Suppressor macrophage (primary cell): ENCODE data around the gene MNX1.
A peak's percentile ranks its signal among the peaks of the same experiment; 100 is the strongest.

Experiments used
- DNase-seq, 4 experiments: peaks; one replicate each; pipeline ENCODE4 v3.0.0-alpha.2; 2020 to 2022
- total RNA-seq, 17 experiments: gene quantifications; one replicate each; lab custom pipeline; 2026; ENCODE audit warnings: mixed read lengths in 6 of 17, inconsistent platforms in 3 of 17; lab: John Stamatoyannopoulos, UW

MNX1 gene
- 0 to 0.88 (median 0) reads per million in 17 experiments for total RNA-seq

DNA sequence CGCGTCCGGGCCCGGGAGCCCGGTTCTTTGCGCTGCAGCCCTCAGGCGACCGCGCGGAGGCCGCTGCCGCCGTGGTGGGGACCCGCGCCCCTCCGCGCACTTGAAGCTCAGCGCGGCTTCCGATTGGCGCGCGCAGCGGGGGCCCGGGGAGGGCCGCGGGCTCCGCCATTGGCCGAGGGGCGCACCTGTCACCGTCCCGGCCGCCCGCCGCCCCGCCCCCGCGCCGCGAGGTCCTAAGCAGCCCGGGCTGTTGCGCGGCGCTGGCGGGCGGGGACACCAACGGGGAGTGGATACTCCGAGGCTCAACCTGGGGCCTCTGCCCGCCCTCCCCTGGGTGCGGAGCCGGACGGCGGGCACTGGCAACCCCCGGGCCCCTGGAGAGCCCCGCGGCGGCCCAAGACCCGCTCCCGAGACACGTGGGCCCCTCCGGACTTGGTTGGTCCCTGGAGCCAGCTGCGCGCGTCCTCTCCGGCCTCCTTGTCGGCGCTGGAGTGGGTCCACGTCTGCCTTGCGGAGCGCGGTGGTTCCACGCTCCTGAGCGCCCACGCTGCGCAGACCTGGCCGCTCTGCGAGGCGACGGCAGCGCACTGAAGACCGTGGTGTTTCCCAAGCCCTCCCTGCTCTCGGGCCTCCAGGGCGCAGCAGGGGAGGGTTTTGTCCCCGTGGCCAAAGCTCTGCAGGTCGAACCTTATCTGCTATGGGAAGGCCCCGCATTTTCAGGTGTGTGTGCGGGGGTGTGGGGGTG is at the start of gene MNX1:
MNX1 (minus strand) TSS at position 76 of the 745 bp plus-strand sequence. CDS start 313 bp downstream, outside the sequence.
- DNase-seq = peak in 1 of 4 experiments; percentile 31

DNA sequence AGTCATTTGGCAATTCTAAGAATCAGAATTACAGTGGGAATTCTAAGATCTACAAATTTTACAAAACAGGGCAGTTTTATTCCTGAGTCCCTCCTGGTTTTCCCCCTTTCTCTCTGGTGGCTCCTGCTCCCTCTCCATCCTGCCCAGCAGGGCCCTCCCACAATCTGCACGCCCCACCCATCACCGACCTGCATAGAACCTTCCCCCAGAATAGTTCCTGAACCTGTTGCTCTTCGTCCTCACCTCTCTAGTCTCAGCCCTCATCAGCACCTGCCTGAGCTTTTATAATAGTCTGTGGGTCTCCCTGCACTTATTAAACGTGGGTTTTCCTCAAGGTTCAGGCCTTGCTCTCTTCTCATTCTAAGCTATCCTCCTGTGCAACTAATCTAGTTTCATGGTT is 49.1 kb upstream of the MNX1 start:
- no peak for DNase-seq

DNA sequence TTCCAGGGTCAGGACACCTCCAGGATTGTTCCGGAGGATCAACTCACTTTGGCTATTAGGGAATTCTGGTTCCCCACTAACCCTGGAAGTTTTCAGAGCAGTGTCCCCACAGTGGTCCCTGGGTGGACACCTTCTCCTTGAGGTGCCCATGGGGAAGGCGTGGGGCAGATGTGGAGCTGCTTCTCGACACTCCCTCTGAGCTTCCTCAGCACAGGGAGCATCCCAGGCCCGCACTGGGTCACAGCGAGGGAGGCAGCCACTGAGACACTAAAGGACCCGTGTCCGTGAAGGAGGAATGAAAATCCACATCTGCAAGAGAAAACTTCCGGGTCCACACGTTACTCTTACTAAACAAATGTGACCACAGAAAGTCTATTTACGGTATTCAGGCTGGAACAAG is 48.2 kb upstream of the MNX1 start:
- DNase-seq = no peak

DNA sequence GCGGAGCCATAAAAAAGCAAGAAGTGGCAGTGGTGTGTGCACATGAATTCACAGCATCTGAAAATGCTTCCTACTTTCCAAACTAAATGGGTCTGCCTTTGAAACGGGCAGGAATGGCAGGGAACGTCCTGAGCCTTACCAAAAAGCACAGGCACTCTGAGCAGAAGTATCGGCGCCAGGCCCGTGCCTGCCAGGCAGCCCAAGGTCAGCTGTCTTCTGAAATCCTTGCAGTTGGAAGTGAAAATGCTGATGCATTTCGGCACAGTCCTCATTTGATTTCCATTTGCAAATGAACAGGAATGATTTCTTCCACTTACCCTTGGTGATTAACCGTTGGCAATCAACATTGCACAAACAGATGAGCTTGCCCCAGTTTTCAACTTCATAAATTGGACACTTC is 47.6 kb upstream of the MNX1 start:
- no peak for DNase-seq

DNA sequence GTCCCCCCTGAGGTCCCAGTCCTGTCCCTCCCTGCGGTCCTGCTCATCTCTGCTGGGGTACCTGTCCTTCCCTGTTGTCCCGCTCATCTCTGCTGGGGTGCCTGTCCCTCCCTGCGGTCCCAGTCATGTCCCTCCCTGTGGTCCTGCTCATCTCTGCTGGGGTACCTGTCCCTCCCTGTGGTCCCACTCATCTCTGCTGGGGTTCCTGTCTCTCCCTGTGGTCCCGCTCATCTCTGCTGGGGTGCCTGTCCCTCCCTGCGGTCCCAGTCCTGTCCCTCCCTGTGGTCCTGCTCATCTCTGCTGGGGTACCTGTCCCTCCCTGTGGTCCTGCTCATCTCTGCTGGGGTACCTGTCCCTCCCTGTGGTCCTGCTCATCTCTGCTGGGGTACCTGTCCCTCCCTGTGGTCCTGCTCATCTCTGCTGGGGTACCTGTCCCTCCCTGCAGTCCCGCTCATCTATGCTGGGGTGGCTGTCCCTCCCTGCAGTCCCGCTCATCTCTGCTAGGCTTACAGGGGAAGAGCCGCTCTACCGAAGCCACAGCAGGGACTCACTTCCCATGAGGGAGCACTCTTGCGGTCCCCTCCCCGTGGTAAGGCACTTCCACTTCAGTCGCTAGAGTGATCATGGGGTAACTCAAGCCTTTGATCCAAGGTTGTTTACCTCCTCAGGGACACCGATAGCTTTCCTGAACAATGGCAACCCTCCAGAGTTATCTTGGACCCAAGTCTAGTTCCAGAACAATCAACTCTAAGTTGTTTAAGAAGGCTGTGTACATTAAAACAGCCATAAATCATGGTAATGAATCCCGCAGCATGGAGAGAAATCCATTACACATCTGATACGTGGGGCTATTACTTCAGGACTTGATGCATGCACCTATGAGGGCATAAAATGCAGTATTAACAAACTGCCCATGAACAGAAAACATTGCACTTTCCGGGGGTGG is 46.8 kb upstream of the MNX1 start:
- no peak for DNase-seq

DNA sequence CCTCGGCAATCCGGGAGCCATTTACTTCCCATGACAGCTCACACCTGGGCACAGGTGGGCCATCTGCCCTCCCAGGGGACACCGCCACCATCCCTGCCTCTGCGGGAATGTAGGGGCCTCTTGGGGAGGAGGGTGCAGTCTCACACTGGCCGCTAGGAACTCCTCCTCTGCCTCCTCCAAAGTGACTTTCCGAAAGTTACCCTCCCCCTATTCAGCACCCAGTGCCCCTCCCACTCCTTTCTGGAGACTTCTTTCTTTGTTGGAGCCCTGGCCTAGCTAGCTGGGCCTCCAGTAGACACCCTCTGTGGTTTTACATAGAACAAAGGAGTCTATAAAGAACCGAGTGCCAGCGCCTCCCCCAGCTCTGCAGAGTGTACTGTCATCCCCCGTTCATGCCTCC is 45.8 kb upstream of the MNX1 start:
- no peak for DNase-seq

DNA sequence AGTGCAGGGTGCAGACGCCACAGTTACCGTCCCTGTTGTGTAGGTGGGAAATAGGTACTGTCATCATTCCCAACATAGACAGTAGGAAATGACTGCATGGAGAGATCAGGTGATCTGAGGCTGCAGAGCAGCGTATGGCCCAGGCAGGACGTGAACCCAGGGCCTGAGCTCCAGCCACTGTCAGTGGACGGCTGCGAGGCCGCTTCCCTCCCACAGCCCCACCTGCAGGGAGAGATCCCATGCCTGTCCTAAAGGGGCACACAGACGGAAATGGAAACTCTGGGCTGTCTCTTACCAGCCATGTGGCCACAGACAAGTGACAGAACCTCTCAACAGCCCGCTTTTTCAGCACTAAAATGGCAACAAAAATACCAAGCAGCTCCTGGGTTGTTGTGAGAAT is 44.5 kb upstream of the MNX1 start:
- DNase-seq = no peak

DNA sequence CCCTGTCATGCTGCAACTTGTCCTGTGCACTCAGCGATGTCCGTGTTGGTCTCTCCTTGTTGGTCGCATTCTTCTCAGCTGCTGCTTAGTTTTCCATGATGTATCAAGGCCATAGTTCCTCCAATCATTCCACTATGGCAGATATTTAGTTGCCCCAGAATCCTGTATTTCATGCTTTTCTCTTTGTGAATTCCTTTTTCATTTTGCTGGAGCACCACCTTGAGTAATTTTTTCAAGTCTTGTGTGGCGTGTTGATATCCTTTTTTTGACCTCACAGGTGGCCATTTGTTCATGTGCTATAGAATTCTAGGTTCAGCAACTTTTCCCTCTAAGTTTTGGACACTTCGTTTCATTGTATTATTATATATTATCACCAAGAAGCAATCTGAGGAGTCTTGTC is 42.7 kb upstream of the MNX1 start:
- DNase-seq = no peak

DNA sequence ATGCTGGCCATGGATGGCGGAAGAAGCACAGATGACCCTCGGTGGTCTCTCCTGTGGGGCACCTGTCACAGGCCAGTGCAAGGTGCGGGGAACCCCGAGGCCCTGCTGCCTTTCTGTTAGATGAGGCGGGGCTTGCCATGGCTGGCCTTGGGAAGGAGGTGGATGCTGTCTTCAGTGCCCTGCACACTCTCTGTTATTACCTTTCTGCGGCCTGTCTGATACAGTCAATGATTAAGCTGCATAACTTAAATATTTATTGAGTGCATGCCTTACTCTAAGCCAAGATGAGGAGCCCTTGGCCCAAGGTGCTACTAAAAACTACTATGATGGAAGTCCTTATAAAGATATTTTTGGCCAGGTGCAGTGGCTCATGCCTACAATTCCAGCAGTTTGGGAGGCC is 36.7 kb upstream of the MNX1 start:
- DNase-seq = no peak

DNA sequence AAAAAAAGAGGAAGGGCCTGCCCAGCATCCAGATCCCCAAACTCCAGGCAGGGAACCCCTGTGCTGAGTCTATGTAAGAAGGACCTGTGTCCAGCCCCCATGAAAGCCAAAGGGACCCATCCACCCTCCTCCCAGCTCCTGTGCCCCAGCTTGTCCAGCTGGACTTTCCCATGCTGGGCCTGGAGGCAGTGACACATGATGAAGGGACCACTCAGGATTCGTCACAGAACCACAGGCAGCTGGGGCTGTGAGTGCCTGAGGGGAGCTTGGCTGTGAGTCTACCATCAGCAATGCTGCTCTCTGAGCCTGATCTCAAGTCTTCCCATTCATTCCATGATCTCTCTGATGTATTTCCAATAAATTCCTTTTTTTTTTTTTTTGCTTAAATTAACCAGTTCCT is 36.2 kb upstream of the MNX1 start:
- DNase-seq = no peak

DNA sequence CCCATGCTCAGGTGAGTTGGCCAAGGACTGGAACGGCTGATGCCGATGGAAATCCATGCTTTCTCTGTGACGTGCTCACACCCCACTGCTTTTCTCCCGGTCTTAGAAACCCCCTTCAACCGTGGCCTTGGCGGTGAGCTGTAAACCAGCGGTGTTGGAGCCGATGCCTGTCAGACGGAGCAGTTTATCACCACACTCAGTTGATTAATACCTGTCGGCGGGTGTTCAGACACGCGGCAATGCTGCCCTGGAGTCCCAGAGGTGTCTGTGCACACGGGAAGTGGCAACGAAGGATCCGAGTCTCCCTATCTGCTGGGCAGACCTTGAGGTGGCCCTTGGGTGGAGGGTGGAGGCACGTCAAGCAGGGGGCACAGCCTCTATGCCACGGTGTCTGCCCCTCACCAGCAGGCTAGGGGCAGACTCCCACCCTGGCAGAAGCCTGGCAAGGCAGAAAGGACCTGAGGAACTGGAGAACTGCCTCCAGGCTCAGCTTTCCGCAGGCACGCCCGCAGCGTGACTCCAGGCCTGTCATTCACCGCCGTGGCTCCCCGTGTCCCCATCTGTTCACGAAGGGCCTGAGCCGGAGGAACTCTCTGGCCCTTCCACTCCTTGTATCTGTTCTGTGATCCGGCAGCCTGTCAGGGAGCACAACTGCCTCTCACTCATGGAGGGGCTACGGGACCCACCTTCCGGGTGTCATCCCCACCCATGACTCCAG is 34.6 kb upstream of the MNX1 start:
- no peak for DNase-seq

DNA sequence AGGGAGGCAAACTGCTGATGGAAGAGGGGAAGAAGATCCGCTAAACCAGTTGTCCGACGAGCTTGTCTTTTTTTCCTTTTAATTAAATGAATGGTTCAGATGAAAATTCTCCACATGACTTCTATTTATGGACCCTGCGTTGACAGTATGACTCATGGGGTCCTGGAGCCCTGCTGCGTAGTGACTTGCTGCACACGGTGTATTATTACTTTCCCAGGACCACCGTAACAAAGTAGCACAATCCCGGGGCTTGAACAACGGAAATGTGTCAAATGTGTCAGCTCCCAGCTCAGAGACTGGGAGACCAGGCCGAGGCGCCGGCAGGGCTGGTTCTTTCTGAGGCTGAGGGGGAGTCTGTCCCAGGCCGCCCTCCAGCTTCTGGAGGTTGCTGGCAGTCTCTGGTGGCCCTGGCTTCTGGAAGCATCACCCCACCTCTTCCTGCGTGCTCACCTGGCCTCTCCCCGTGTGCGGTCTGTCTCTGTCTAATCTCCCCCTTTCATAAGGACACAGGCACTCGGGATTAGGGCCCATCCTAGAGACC is 33.8 kb upstream of the MNX1 start:
- DNase-seq = no peak

DNA sequence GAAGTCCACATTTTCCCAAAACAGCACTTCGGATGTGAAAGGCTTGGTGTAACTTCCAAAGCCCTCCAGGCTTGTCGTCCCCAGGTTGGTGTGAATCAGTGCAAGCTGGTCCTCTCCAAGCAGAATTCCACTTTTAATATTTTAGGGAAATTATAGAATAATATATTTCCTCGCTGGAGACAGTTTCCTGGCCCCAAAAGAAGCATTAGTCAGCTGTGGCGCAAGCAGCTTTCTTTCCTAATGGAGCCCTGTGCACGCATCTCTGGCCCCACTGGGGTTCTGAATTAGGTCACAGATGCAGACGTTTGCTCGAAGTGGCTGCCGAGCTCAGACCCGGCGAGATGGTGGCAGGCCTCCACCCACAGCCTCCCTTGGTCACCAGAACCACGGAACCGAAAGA is 33.3 kb upstream of the MNX1 start:
- no peak for DNase-seq

DNA sequence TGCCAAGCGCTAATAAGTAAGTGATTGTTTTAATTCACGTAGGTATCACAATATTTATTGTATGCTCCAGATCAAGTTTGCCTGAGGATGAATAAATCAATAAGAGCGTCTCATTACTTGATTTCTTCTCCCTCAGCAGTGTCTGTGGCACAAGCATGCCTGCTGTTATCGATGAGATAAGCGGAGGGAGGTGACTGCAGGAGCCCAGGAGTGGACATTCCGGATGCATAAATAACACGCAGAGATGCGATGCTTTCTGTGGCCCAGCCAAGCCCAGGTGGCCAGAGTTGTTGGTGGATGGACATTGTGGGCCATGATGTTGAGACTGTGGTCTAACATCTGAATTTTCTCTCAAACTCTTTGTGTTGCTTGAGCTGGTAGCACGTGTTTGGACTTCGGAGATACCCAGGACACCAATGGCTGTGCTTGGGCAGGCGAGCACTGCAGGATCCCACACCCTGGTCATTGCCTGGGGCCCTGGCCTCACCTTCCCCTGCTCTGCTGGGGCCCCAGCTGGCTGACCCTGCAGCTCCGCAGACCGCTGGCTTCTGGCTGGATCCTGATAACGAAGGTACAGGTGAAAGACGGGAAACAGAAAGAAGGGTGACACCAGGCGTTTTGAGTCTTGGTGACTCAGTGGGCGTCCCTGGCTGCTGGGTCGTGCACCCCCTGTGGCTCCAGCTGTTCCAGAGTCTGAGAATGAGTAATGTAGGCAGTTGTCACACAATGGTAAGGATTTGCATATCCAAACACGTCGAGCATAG is 31.2 kb upstream of the MNX1 start:
- DNase-seq = no peak

DNA sequence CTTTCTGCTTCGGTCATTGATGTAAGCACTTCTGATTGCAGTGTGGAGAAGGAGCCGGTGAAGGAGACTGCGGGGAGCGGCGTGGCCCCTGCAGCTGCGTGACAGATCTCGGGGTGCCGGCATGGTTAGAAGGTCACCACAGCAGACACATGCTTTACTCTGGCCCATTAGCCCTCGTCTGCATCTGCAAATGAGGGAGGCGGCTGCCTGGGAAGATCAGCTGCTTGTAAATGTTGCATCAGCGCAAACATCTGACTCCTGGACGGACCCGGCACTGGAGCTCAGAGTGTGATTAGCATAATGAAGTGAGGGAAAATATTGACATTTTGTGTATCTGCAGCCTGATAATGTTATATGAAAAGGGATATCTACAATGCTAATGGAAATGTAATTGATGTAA is 30.5 kb upstream of the MNX1 start:
- no peak for DNase-seq

DNA sequence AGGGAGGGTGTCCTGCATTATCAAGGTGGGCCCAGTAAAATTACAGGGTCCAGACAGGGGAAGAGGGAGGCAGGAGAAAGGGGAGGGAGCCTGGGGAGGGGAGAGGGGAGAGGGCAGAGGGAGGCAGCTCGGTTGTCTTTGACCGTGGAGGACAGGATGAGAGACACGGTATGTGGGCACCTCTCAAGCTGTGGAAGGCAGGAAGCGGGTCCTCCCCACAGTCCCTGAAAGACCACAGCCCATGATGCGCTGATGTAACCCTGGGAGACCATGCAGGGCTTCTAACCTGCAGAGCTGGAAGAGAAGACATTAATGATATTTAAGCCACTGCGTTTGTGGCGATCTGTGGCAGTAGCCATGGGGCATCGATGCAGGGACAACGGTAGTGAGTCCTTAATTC is 27.2 kb upstream of the MNX1 start:
- DNase-seq = no peak

DNA sequence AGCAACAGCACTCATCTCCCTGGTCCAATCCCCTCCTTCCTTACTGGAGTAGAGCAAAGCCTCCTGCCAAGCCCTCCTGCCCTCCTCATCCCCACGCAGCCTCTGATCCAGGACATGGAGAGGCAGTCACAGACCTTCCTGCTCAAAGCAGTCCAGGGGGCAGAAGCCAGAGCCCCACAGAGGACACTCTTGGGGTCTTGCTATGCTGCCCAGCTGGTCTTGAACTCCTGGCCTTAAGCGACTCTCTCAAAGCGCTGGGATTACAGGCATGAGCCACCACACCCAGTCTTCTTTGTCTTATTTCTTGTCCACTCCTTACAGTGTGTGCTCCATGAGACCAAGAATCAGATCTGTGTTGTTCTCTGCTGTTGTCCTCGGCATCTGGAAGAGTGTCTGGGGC is 26.6 kb upstream of the MNX1 start:
- no peak for DNase-seq

DNA sequence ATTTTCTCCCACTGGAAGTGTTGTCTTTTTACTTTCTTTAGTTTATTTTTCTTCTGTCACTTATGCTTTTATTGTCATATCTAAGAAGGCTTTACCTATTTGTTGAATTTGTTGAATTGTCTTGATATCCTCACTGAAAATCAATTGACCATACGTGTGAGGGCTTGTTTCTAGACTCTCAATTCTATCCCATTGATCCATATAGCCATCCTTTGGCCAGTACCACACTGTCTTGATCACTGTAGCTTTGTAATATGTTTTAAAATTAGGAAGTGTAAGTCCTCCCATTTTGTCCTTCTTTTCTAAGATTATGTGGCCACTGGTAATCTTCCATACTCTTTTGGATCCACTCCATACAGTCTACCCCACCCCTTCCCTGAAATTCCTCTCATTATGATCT is 25.5 kb upstream of the MNX1 start:
- no peak for DNase-seq

DNA sequence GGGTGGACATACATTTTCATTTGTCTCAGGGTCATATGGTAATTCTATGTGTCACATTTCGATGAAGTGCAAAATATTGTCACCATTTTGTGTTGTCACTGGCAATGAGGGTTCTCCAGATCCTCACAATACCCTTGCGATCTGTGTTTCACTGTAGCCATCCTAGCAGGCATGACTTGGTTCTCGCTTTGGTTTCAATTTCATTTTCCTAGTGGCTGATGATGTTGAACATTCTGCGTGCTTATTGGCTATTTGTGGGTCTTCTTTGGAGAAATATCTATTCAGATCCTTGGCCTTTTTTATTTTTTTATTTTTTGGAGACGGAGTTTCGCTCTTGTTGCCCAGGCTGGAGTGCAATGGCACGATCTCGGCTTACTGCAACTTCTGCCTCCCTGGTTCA is 24.8 kb upstream of the MNX1 start:
- DNase-seq = no peak

DNA sequence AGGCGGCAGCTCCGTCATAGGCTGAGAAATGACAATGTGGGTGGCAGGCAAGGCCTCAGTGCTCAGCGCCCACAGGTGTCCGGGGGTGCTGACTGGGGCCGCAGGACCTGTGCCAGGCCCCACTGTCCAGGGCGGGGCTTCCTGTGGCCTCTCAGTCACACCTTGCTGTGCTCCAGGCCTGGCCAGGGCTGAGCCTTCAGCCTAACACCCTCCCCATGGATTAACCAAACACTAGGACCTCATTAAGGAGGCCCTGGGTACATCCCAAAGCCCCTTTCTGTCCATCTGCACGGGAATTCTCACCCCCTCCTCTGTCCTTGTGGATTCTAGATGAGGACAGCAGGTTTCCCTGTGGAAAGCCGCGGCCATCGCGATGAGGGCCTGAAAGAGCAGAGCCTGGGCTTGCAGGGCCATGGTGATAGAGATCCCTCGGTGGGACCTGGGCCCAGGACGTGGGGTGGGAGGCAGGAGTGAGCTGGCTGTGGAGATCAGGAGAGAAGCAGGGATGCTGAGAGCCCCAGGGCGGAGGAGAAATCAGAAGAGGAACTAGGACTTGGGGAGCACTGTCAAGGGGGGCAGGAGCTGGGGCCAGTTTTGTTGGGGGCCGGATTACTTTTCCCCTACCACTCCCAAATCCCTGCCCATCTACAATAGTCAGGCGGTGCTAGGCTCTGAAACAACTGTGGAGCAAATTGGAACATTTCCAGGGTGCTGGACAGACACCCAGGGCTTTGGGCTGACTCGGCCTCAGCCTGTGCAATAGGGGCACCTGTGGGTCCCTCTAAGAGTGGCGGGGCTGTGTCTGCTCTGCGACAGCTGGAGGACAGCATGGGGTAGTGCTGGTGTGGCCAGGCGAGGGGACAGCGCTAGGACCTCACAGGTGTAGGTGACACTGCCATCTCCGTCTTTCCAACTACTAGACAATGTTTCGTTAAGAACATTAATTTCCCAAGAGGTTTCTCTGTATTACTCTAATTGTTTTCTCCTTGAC is 23.3 kb upstream of the MNX1 start:
- no peak for DNase-seq
